BLaER1 (cell line): ENCODE results near the gene LUZP2.

ENCODE experiments used
- H3K27ac ChIP-seq: shearing (Covaris generic); formaldehyde crosslinking; 2 replicates; pipeline ENCODE4 v1.8.1; 2022
- H3K27me3 ChIP-seq: shearing (Covaris generic); formaldehyde crosslinking; 2 replicates; pipeline ENCODE4 v1.8.1; 2022
- H3K36me3 ChIP-seq: shearing (Covaris generic); formaldehyde crosslinking; 2 replicates; pipeline ENCODE4 v1.8.1; 2022
- H3K4me1 ChIP-seq: shearing (Covaris generic); formaldehyde crosslinking; 2 replicates; pipeline ENCODE4 v1.8.1; 2022
- H3K4me2 ChIP-seq: shearing (Covaris generic); formaldehyde crosslinking; 2 replicates; pipeline ENCODE4 v1.8.1; 2022
- H3K4me3 ChIP-seq: shearing (Covaris generic); formaldehyde crosslinking; 2 replicates; pipeline ENCODE4 v1.8.1; 2022
- H3K9ac ChIP-seq: shearing (Covaris generic); formaldehyde crosslinking; 2 replicates; pipeline ENCODE4 v1.8.1; 2022
- H3K9me3 ChIP-seq: shearing (Covaris generic); formaldehyde crosslinking; 2 replicates; pipeline ENCODE4 v1.8.1; 2022
- H4K20me1 ChIP-seq: shearing (Covaris generic); formaldehyde crosslinking; 2 replicates; pipeline ENCODE4 v1.8.1; 2022
- Cebpa-rat ChIP-seq: shearing (Covaris generic); IDR thresholded peaks from 2 replicates; pipeline ENCODE4 v1.8.1; 2022

The LUZP2 gene

DNA sequence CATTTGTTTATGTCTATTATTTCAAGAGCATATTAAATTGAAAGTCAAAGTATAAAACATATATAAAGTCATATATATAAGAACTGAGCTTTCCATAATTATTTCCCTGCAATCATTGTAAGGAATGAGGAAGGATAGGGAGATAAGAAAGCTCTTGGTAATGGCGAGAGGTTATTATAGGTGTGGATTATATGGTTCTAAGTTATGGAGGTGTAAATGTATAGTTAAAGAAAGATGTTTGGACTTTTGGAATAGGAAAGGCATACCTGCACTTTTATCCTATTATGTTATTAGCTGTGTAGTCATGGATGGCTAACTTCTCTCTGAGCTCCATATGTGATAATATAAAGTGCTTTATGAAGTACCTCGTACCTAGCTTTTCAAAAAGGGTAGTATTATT lies 127.6 kb downstream of the LUZP2 start:
- TF ChIP-seq Cebpa-rat: no peak
- H3K27me3 ChIP-seq: no peaks in the 10 kb centered on the region
- H4K20me1 ChIP-seq: no peaks in the 10 kb centered on the region
- no peak overlapping the region for H3K4me3 ChIP-seq
- H3K4me2 ChIP-seq: no peak overlapping the region
- no peak overlapping the region for H3K27ac ChIP-seq
- H3K4me1 ChIP-seq: no peaks in the 10 kb centered on the region
- no peak overlapping the region for H3K9ac ChIP-seq
- H3K9me3 ChIP-seq: no peaks in the 10 kb centered on the region
- H3K36me3 ChIP-seq: no peaks in the 10 kb centered on the region

DNA sequence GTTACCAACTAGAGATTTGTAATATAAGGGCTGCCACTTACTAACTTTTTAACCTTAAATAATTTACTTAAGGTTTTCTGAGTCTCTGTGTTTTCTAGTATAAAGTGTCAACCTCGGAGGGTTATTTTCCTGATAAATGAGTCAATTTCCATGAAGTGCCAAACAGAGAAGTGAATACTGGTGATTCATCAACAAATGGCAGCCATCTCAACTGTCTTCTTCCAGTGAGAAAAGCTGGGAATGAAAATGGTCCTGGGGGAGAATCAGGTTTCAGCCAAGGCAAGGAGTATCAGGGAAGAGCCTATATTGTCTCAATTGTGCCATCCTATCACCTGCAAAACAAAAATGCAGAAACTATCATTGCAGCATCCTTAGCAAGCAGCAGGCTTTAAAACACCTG lies 129.1 kb downstream of the LUZP2 start:
- TF ChIP-seq Cebpa-rat: no peak
- no peaks in the 10 kb centered on the region for H3K9me3 ChIP-seq

DNA sequence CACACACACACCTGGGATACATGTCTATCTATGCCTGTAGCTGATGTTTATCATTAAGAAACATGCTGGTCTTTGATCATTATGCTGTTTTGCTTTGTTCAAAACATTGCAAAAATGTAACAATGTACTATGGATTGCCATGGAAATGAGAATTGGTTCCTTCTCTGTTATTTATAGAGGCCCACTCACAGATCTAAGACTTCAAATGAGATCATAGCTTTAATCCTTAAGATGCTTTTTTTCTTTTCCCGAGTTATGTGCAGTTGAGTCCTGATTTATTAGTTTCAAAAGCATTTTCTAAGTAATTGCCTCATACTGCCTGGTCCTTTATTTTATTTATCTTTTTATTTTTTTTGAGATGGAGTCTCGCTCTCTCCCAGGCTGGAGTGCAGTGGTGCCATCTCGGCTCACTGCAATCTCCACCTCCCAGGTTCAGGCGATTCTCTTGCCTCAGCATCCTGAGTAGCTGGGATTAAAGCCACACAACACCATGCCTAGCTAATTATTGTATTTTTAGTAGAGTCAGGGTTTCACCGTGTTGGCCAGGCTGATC lies 131.4 kb downstream of the LUZP2 start:
- H3K4me3 ChIP-seq: no peak overlapping the region
- no peaks in the 10 kb centered on the region for H3K4me1 ChIP-seq
- H3K9me3 ChIP-seq: no peaks in the 10 kb centered on the region
- H3K27me3 ChIP-seq: no peaks in the 10 kb centered on the region
- no peak overlapping the region for H3K27ac ChIP-seq
- TF ChIP-seq Cebpa-rat: no peak
- H3K4me2 ChIP-seq: no peak overlapping the region
- H3K36me3 ChIP-seq: no peaks in the 10 kb centered on the region
- no peaks in the 10 kb centered on the region for H4K20me1 ChIP-seq
- no peak overlapping the region for H3K9ac ChIP-seq

More for the DNA sequence above, 129.1 kb downstream of the LUZP2 start:
- Histone ChIP-seq H3K9ac (no peak overlapping the region), H3K4me3 (no peak overlapping the region), H4K20me1 (no peaks in the 10 kb centered on the region), H3K27me3 (no peaks in the 10 kb centered on the region), H3K4me1 (no peaks in the 10 kb centered on the region), H3K27ac (no peak overlapping the region), H3K36me3 (no peaks in the 10 kb centered on the region), H3K4me2 (no peak overlapping the region)

DNA sequence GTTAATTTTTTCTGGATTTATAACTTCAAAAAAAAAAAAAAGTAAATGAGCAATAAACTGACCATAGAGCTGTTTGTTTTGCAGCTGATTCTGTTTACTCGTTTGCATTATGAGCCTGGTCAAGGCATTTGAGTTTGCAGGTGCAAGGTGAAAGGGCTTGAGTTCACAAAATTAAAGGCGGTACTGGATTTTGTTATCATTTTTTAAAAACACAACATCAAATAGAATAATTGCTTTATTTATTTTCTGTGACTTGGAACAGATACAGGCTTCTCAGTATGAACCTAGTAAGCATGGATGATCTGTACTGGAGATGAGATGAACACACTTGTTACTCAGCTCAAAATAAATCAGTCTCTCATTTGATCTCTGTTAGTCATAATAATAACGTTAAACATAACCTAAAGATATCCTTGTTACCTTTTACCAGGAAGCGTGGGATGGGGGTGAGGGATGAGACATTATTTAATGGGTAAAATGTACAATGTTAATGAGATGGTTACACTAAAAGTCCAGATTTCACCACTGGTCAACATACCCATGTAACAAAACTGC lies 137.8 kb downstream of the LUZP2 start:
- no peak overlapping the region for H3K9ac ChIP-seq
- H3K4me1 ChIP-seq: no peaks in the 10 kb centered on the region
- no peaks in the 10 kb centered on the region for H3K9me3 ChIP-seq
- H3K36me3 ChIP-seq: no peaks in the 10 kb centered on the region
- no peaks in the 10 kb centered on the region for H4K20me1 ChIP-seq
- no peak overlapping the region for H3K27ac ChIP-seq
- no peak for TF ChIP-seq Cebpa-rat
- no peaks in the 10 kb centered on the region for H3K27me3 ChIP-seq
- H3K4me3 ChIP-seq: no peak overlapping the region
- H3K4me2 ChIP-seq: no peak overlapping the region

DNA sequence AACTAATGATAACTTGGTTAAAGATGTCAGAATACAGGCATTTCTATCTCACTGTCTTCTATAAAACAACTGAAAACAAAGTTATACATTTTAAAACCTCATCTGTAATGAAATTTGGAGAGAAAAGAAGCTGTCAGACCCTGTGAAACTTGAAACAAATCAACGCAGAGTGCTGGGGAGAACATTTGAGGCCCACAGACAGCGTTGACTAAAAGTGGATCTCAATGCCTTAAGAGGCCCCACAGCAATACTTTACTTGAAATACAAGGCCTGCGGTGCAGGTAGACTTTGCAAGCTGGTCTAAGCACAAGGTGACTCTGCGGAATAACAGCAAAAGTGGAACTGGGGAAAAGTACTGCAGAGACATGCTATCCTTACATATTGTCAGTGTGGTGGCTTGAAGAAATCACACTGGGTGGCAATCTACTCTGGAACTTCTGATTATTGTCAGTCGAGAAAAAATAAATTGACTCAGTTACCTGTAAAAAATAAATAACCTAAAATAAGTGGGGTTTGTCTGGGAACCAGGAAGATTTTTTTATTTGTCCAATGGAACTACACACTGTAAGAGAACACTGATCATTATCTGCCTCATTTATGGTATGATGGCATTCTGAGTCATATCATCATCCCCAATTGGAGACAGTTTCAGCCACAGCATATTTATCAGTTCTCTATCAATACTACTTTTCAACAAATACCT lies 138.9 kb downstream of the LUZP2 start:
- Histone ChIP-seq H3K27ac (no peak overlapping the region), H4K20me1 (no peaks in the 10 kb centered on the region), H3K4me1 (no peaks in the 10 kb centered on the region), H3K27me3 (no peaks in the 10 kb centered on the region), H3K9ac (no peak overlapping the region), H3K4me2 (no peak overlapping the region), H3K36me3 (no peaks in the 10 kb centered on the region), H3K9me3 (no peaks in the 10 kb centered on the region), H3K4me3 (no peak overlapping the region)
- TF ChIP-seq Cebpa-rat: no peak

DNA sequence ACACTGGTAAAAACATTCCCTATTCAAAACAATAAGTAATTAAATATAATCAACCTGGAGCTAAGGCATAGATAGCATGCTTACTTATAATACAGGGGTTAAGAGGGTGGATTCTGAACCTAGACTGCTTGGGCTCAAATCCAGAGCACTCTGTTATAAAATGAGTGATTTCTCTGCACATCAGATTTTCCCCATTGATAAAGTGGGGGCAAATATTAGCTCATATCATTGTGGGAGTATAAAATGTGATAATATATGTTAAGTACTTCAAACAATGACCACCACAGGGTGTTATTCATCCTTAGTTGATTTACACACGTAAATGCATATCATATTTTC lies 139.4 kb downstream of the LUZP2 start:
- H3K4me3 ChIP-seq: no peak overlapping the region
- no peaks in the 10 kb centered on the region for H3K4me1 ChIP-seq
- no peaks in the 10 kb centered on the region for H3K27me3 ChIP-seq
- no peak overlapping the region for H3K27ac ChIP-seq
- H4K20me1 ChIP-seq: no peaks in the 10 kb centered on the region
- no peak overlapping the region for H3K9ac ChIP-seq
- no peak overlapping the region for H3K4me2 ChIP-seq
- no peaks in the 10 kb centered on the region for H3K9me3 ChIP-seq
- no peak for TF ChIP-seq Cebpa-rat
- no peaks in the 10 kb centered on the region for H3K36me3 ChIP-seq

DNA sequence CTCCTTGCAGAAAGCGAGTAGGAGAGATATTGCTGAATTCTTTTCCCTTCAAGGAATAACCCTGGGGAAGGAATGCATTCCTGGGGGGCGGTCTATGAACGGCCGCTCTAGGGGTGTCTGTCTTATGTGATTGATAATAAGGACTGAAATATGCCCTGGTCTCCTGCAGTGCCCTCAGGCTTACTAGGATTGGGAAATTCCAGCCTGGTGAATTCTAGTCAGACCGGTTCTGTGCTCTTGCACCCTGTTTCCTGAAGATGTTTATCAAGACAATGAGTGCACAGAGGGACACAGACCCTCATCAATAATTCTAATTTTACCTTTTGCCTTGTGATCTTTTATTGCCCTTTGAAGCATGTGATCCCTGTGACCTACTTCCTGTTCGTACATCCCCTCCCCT lies 140.7 kb downstream of the LUZP2 start:
- Histone ChIP-seq H3K4me2 (no peak overlapping the region), H3K27ac (no peak overlapping the region), H4K20me1 (no peaks in the 10 kb centered on the region), H3K4me3 (no peak overlapping the region), H3K4me1 (no peaks in the 10 kb centered on the region), H3K9me3 (no peaks in the 10 kb centered on the region), H3K27me3 (no peaks in the 10 kb centered on the region), H3K36me3 (no peaks in the 10 kb centered on the region), H3K9ac (no peak overlapping the region)
- no peak for TF ChIP-seq Cebpa-rat

DNA sequence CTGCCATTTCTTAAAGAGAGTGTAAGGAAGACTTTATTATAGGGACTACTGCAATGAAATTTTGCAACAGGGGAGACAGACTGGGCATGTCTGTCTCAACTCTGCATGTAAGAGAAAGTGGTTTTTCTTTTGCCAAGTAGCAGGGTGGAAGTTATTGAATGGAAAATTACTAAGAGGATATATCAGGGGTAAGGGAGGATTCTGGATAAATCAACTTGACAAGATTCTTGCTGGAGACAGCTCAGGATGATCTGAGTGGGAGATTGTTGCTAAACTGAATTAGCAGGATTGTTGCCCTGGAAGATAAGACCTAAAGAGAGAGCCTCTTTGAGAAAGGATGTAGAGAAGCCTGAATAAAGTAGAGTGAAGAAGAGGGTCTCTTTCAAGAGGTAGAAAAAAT lies 145.8 kb downstream of the LUZP2 start:
- no peak overlapping the region for H3K27ac ChIP-seq
- no peak overlapping the region for H3K4me2 ChIP-seq
- H4K20me1 ChIP-seq: no peaks in the 10 kb centered on the region
- H3K36me3 ChIP-seq: no peaks in the 10 kb centered on the region
- H3K4me3 ChIP-seq: no peak overlapping the region
- no peaks in the 10 kb centered on the region for H3K4me1 ChIP-seq
- no peak for TF ChIP-seq Cebpa-rat
- no peak overlapping the region for H3K9ac ChIP-seq
- no peaks in the 10 kb centered on the region for H3K27me3 ChIP-seq
- H3K9me3 ChIP-seq: no peaks in the 10 kb centered on the region

DNA sequence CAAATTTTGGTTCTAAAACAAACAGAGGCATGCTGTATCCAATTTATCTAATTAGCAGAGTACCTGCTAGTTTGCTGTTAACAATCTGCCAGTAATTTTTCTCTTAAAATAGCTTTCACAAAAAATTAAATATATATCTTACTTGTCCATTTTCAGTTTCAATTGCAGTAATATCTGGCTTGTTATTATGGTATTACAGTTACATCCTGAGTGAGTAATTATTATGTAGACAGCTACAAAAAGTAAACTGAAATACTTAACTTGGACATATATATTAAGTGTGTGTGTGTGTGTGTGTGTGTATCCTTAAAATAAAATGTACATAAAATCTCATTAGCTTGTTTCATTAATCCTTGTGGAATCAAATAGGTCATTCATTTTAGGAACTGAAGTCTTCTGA lies 148.7 kb downstream of the LUZP2 start:
- no peak overlapping the region for H3K4me3 ChIP-seq
- no peaks in the 10 kb centered on the region for H3K27me3 ChIP-seq
- H4K20me1 ChIP-seq: no peaks in the 10 kb centered on the region
- TF ChIP-seq Cebpa-rat: no peak
- H3K9me3 ChIP-seq: no peaks in the 10 kb centered on the region
- H3K4me2 ChIP-seq: no peak overlapping the region
- no peaks in the 10 kb centered on the region for H3K4me1 ChIP-seq
- H3K27ac ChIP-seq: no peak overlapping the region
- H3K9ac ChIP-seq: no peak overlapping the region
- H3K36me3 ChIP-seq: no peaks in the 10 kb centered on the region

DNA sequence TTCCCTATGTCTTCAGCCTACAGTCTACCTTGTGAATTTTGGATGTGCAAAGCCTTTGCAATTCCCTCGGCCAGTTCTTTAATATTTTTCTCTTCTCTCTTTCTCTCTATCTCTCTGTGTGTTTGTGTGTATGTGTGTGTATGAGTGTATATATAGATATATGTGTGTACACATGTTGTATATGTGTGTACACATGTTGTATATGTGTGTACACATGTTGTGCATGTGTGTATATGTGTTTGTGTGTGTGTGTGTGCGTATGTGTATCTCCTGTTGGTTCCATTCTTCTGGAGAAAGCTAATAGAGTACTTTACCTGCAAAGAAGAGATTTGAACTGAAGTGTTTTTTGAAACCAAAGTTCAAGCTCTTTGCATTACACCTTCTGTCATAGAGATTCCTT lies 155.0 kb downstream of the LUZP2 start:
- Histone ChIP-seq H3K4me3 (no peak overlapping the region), H3K4me1 (no peaks in the 10 kb centered on the region), H3K4me2 (no peak overlapping the region), H4K20me1 (no peaks in the 10 kb centered on the region), H3K27me3 (no peaks in the 10 kb centered on the region), H3K27ac (no peak overlapping the region), H3K36me3 (no peaks in the 10 kb centered on the region), H3K9me3 (no peaks in the 10 kb centered on the region), H3K9ac (no peak overlapping the region)
- no peak for TF ChIP-seq Cebpa-rat

DNA sequence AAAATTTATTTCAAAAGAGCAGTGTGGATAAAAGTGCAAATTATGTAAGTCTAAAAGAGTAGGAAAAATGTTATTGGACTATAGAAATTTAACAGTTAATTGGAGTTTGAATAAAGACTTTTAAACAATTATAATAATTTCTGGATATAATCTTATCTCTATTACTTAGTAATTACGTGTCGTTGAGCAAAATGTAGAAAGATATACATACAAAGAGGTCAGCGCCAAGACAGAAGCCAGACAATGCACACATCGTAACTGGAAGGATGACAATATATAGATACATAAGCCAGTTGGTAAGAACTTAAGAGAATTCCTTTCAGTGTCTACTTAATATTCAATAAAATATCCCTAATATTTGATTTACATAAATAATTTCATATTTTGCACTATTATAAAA lies 157.0 kb downstream of the LUZP2 start:
- no peak overlapping the region for H3K4me3 ChIP-seq
- no peak overlapping the region for H3K4me2 ChIP-seq
- no peaks in the 10 kb centered on the region for H3K4me1 ChIP-seq
- no peak for TF ChIP-seq Cebpa-rat
- no peaks in the 10 kb centered on the region for H3K9me3 ChIP-seq
- H3K27ac ChIP-seq: no peak overlapping the region
- no peaks in the 10 kb centered on the region for H3K36me3 ChIP-seq
- no peak overlapping the region for H3K9ac ChIP-seq
- no peaks in the 10 kb centered on the region for H4K20me1 ChIP-seq
- H3K27me3 ChIP-seq: no peaks in the 10 kb centered on the region
